Smooth muscle cell (in vitro differentiated cells): ENCODE measurements around the gene THTPA. TPM values are rescaled to one million over a fixed set of nuclear protein-coding genes. Genes with fewer than 3 reads are reported as not detected.

ENCODE experiments used
- DNase-seq: peaks from one replicate; lab custom pipeline; 2025; ENCODE audit not compliant: unreplicated experiment; lab: John Stamatoyannopoulos, UW
- H2AFZ ChIP-seq: fragments of 200-600 bp; sonication (generic); 2 replicates; pipeline ENCODE4 v1.6.0; 2016; ENCODE audit warnings: antibody characterized with exemption, low read depth, mild to moderate bottlenecking
- H3F3A ChIP-seq: fragments of 200-600 bp; sonication (generic); 2 replicates; pipeline ENCODE4 v1.6.0; 2017; ENCODE audit warnings: antibody characterized with exemption, low read depth
- H3K27ac ChIP-seq: fragments of 200-600 bp; sonication (generic); 2 replicates; pipeline ENCODE4 v1.5.1; 2016; ENCODE audit warnings: low read depth, mild to moderate bottlenecking
- H3K27me3 ChIP-seq: fragments of 200-600 bp; sonication (generic); 2 replicates; pipeline ENCODE4 v1.6.1; 2016; ENCODE audit warnings: low read depth, mild to moderate bottlenecking
- H3K36me3 ChIP-seq: fragments of 200-600 bp; sonication (generic); 2 replicates; pipeline ENCODE4 v1.5.1; 2016; ENCODE audit warnings: low read depth
- H3K4me1 ChIP-seq: fragments of 200-600 bp; sonication (generic); 2 replicates; pipeline ENCODE4 v1.5.1; 2016; ENCODE audit warnings: low read depth
- H3K4me2 ChIP-seq: fragments of 200-600 bp; sonication (generic); 2 replicates; pipeline ENCODE4 v1.6.0; 2016; ENCODE audit warnings: mild to moderate bottlenecking
- H3K4me3 ChIP-seq: fragments of 200-600 bp; sonication (generic); 2 replicates; pipeline ENCODE4 v1.5.1; 2016; ENCODE audit warnings: mild to moderate bottlenecking
- H3K79me2 ChIP-seq: fragments of 200-600 bp; sonication (generic); 2 replicates; pipeline ENCODE4 v1.6.0; 2016; ENCODE audit warnings: low read depth, mild to moderate bottlenecking
- H3K9ac ChIP-seq: fragments of 200-600 bp; sonication (generic); 2 replicates; pipeline ENCODE4 v1.6.0; 2016; ENCODE audit warnings: low read depth
- H3K9me3 ChIP-seq: fragments of 200-600 bp; sonication (generic); replicated peaks from 2 replicates; pipeline ENCODE4 v1.5.1; 2016; ENCODE audit warnings: low read depth
- H4K20me1 ChIP-seq: fragments of 200-600 bp; sonication (generic); 2 replicates; pipeline ENCODE4 v1.6.0; 2016; ENCODE audit warnings: low read depth
- CTCF ChIP-seq: fragments of 200-600 bp; sonication (generic); IDR thresholded peaks from 2 replicates; pipeline ENCODE4 v1.5.1; 2017; ENCODE audit warnings: borderline replicate concordance, mild to moderate bottlenecking, antibody characterized with exemption; ENCODE audit not compliant: insufficient read depth, poor library complexity, severe bottlenecking
- WGBS: methylation state at CpG from one replicate; pipeline ENCODE4 v1.1.7; 2016; ENCODE audit warnings: low lambda C conversion rate; 5-methylcytosine and 5-hydroxymethylcytosine counted together
- polyA plus RNA-seq: library from polyadenylated mRNA; unstranded; fragments of >200 nt; fragmentation: Nextera tagmentation; extraction: Ambion mirVana; gene quantifications from 2 replicates; pipeline ENCODE4 v1.2.1, GENCODE V29; 2016
- total RNA-seq: library from RNA; depleted of rRNA; stranded (reverse); fragments of >200 nt; gene quantifications from 2 replicates; pipeline ENCODE4 v1.2.3, GENCODE V29; 2014

Gene THTPA
- total and polyA plus RNA-seq, 2 experiments from 2014 or later: 5.7 to 6.1 TPM

DNA sequence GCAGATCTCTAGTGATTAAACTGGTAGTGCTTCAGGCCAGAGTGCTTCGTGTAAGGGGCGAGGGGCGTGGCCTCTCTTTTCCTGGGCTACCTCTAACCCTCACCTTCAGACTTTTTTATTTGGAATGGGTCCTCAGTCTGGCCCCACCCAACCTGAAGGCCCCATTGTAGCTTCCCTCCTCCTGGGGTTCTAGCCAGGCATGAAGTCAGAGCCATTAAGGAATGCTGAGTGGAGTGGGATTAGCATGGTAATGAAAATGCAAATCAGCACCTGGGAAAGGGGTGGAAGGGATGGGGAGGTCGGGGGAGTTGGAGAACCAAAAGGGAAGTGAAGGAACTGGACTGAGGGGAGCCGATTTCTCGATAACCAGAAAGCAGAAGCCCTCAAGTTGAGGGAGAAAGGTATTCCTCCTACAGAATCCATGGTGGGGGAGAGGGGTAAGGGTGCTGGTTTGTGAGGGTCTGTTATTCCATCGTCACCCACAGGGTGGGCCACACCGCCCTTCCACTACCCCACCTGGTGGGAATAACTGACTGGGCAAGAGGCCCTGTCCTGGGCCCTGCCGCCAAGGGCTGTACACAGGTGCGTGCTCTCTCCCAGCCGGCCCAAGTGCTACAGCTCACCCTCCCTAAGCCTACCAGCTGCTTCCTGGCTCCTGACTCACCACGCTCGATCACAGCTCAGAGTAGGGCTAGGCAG is 18.6 kb upstream of the THTPA start:
- Histone ChIP-seq H3K9me3 (no peaks in the 10 kb centered on the region), H3F3A (peaks cover 18% of the 10 kb centered on the region), H4K20me1 (no peaks in the 10 kb centered on the region), H3K27ac (no peak overlapping the region), H3K4me2 (peak overlapping the region; percentile 72), H3K79me2 (no peaks in the 10 kb centered on the region), H3K4me3 (no peak overlapping the region), H3K4me1 (peaks cover 23% of the 10 kb centered on the region), H2AFZ (no peak overlapping the region), H3K27me3 (no peaks in the 10 kb centered on the region), H3K36me3 (no peaks in the 10 kb centered on the region), H3K9ac (no peak overlapping the region)
- whole genome bisulfite sequencing: 27% methylated on average over 13 of the region's 13 CpGs
- no peak for TF ChIP-seq CTCF
- DNase-seq: no peak

DNA sequence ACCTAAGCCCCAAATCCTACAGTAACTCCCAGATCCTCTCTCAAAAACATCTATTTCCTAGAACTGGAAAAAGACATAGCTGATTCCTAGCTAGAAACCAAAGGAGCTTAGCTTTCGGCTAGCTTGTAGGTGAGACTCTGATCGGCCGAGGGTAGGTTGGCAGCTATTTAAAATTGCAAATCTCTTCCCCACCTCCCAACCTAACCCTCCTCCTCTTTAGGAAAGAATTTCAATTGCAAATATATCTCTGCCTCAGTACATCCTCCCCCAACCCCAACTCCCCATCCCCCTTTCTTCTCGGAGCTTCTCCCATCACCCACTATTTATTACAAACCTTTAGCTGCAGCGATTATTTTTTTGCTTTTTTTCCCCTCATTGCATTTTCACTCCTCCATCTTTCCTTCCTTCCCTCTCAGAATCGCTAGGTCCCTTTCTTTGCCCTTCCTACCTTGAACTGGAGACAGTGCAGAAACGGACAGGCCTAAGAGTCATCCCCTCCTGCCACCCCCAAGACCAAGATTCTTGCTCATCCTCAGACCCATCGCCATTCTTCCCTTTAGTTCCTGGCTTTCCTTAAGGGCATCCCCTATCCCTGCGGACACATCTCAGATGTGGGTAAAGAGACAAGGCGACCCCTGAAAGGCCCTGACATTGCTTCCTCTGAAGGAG is 17.9 kb upstream of the THTPA start:
- H2AFZ ChIP-seq: peak overlapping the region; percentile 81
- no peak for TF ChIP-seq CTCF
- WGBS: 21% methylated on average over 10 of the region's 10 CpGs

GRCh38 chr14:23538785-23539184 is 17.3 kb upstream of the THTPA start:
- Histone ChIP-seq H3K9ac (no peak overlapping the region), H3K9me3 (no peaks in the 10 kb centered on the region), H3K4me1 (peaks cover 23% of the 10 kb centered on the region), H3K27ac (peak overlapping the region; percentile 34), H3K27me3 (no peaks in the 10 kb centered on the region), H2AFZ (peak overlapping the region; percentile 81), H3K4me2 (peak overlapping the region; percentile 72), H3K79me2 (no peaks in the 10 kb centered on the region), H3K4me3 (no peak overlapping the region), H4K20me1 (no peaks in the 10 kb centered on the region), H3F3A (peaks cover 18% of the 10 kb centered on the region), H3K36me3 (no peaks in the 10 kb centered on the region)
- 29% methylated on average over 4 of the region's 7 CpGs for WGBS
- DNase-seq: no peak
- TF ChIP-seq CTCF: no peak

More for the DNA sequence above, 17.9 kb upstream of the THTPA start:
- H4K20me1 ChIP-seq: no peaks in the 10 kb centered on the region
- no peak for DNase-seq
- peak overlapping the region; percentile 72 for H3K4me2 ChIP-seq
- no peak overlapping the region for H3K9ac ChIP-seq
- peaks cover 23% of the 10 kb centered on the region for H3K4me1 ChIP-seq
- peak overlapping the region; percentile 34 for H3K27ac ChIP-seq
- no peaks in the 10 kb centered on the region for H3K79me2 ChIP-seq
- no peaks in the 10 kb centered on the region for H3K27me3 ChIP-seq
- H3K9me3 ChIP-seq: no peaks in the 10 kb centered on the region
- H3K36me3 ChIP-seq: no peaks in the 10 kb centered on the region
- H3K4me3 ChIP-seq: no peak overlapping the region
- H3F3A ChIP-seq: peaks cover 18% of the 10 kb centered on the region
